Ishikawa (cell line): ENCODE measurements around the gene DIRAS2.

Experiments
- CEBPB ChIP-seq: IDR thresholded peaks from 2 replicates; pipeline ENCODE4 v1.6.1; 2012
- CREB1 ChIP-seq: IDR thresholded peaks from 2 replicates; pipeline ENCODE4 v1.6.1; 2012; ENCODE audit warnings: low read depth
- EGR1 ChIP-seq: IDR thresholded peaks from 2 replicates; pipeline ENCODE4 v1.6.1; 2012
- EP300 ChIP-seq: IDR thresholded peaks from 2 replicates; pipeline ENCODE4 v1.6.1; 2012; ENCODE audit warnings: borderline replicate concordance
- FOXM1 ChIP-seq: IDR thresholded peaks from 2 replicates; pipeline ENCODE4 v1.6.1; 2012; ENCODE audit warnings: low read depth, borderline replicate concordance
- NFIC ChIP-seq: IDR thresholded peaks from 2 replicates; pipeline ENCODE4 v1.6.1; 2012
- RAD21 ChIP-seq: IDR thresholded peaks from 2 replicates; pipeline ENCODE4 v1.6.1; 2012; ENCODE audit warnings: low read depth
- TAF1 ChIP-seq: IDR thresholded peaks from 2 replicates; pipeline ENCODE4 v1.6.1; 2012; ENCODE audit warnings: low read depth, mild to moderate bottlenecking
- TCF12 ChIP-seq: IDR thresholded peaks from 2 replicates; pipeline ENCODE4 v1.6.1; 2012; ENCODE audit warnings: low read depth
- TEAD4 ChIP-seq: IDR thresholded peaks from 2 replicates; pipeline ENCODE4 v1.6.1; 2012
- YY1 ChIP-seq: IDR thresholded peaks from 2 replicates; pipeline ENCODE4 v1.6.1; 2012; ENCODE audit warnings: low read depth
- ZBTB7A ChIP-seq: IDR thresholded peaks from 2 replicates; pipeline ENCODE4 v1.6.1; 2012; ENCODE audit warnings: low read depth
- TF ChIP-seq, protein P1 (sequence below): IDR thresholded peaks from 2 replicates; pipeline ENCODE4 v1.6.1; 2012; ENCODE audit warnings: low read depth, mild to moderate bottlenecking
- TF ChIP-seq, protein P2 (sequence below): IDR thresholded peaks from 2 replicates; pipeline ENCODE4 v1.6.1; 2012
- TF ChIP-seq, protein P3 (sequence below): IDR thresholded peaks from 2 replicates; pipeline ENCODE4 v1.6.1; 2012

DIRAS2 gene

DNA sequence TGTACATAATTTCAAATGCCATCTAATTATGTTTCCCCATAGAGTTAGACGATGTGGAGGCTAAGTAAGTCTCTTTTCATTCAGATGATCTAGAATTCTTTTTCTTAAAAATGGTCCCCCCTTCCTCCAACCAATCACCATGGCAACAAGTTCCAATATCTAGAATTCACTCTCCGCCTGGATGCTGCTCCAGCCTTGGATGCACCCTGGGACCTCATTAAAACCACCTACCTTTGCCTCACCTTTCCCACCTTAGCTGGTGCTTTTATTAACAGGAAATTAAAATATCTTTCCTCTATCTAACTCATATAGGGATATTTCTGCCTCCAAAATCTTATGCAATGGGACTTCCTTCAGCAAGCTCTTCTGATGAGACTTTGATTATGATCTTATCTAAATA, 49.0 kb downstream of the DIRAS2 start:
- TF ChIP-seq TEAD4 (no peak), RAD21 (no peak), YY1 (no peak), EP300 (no peak), CEBPB (no peak), EGR1 (no peak), TAF1 (no peak), ZBTB7A (no peak), TCF12 (no peak), NFIC (no peak), CREB1 (no peak), FOXM1 (no peak)
- TF ChIP-seq, protein P1, sequence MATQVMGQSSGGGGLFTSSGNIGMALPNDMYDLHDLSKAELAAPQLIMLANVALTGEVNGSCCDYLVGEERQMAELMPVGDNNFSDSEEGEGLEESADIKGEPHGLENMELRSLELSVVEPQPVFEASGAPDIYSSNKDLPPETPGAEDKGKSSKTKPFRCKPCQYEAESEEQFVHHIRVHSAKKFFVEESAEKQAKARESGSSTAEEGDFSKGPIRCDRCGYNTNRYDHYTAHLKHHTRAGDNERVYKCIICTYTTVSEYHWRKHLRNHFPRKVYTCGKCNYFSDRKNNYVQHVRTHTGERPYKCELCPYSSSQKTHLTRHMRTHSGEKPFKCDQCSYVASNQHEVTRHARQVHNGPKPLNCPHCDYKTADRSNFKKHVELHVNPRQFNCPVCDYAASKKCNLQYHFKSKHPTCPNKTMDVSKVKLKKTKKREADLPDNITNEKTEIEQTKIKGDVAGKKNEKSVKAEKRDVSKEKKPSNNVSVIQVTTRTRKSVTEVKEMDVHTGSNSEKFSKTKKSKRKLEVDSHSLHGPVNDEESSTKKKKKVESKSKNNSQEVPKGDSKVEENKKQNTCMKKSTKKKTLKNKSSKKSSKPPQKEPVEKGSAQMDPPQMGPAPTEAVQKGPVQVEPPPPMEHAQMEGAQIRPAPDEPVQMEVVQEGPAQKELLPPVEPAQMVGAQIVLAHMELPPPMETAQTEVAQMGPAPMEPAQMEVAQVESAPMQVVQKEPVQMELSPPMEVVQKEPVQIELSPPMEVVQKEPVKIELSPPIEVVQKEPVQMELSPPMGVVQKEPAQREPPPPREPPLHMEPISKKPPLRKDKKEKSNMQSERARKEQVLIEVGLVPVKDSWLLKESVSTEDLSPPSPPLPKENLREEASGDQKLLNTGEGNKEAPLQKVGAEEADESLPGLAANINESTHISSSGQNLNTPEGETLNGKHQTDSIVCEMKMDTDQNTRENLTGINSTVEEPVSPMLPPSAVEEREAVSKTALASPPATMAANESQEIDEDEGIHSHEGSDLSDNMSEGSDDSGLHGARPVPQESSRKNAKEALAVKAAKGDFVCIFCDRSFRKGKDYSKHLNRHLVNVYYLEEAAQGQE = no peak
- TF ChIP-seq, protein P2, sequence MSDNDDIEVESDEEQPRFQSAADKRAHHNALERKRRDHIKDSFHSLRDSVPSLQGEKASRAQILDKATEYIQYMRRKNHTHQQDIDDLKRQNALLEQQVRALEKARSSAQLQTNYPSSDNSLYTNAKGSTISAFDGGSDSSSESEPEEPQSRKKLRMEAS = no peak
- TF ChIP-seq, protein P3, sequence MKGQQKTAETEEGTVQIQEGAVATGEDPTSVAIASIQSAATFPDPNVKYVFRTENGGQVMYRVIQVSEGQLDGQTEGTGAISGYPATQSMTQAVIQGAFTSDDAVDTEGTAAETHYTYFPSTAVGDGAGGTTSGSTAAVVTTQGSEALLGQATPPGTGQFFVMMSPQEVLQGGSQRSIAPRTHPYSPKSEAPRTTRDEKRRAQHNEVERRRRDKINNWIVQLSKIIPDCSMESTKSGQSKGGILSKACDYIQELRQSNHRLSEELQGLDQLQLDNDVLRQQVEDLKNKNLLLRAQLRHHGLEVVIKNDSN = no peak

DNA sequence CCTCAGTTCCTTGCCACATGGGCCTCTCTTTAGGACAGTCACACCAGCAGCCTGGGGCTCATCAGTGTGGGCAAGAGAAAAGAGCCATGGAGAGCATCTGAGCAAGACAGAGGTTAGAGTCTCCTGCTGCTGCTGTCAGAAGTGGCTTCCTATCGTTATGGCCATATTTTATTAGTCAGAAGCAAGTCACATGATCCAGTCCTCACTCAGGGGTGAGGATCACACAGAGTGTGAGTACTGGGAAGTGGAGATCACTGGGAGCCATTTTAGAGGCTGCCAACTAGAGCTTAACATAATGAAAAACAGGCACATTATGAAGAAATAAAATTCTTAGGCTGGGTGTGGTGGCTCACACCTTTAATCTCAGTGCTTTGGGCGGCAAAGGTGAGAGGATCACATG, 62.0 kb downstream of the DIRAS2 start:
- TF ChIP-seq TEAD4 = no peak
- TF ChIP-seq, protein P3 = peak; percentile 49
- TF ChIP-seq, protein P2 = peak; percentile 38; the same call in 1 of the 2 replicates

DNA sequence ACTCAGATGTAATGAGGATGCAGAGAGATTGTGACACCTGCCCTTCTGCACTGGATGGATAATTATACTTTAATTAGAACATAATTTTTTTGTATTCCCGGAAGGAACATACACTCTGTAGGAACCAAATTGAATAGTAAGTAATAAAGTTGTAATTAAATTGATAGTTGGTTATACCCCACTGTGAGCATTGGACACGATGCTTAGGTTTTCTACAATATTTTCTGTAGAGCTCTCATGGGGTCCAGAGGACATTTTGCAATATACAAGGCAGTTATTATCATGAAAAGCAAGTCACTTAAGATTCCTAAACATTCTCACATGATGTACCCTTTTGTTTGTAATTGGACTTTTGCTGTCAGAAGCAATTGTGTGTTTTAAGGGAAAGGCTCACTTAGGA, 63.4 kb downstream of the DIRAS2 start:
- no peak for TF ChIP-seq CREB1
- TF ChIP-seq TEAD4 = no peak
- no peak for TF ChIP-seq NFIC
- no peak for TF ChIP-seq YY1

DNA sequence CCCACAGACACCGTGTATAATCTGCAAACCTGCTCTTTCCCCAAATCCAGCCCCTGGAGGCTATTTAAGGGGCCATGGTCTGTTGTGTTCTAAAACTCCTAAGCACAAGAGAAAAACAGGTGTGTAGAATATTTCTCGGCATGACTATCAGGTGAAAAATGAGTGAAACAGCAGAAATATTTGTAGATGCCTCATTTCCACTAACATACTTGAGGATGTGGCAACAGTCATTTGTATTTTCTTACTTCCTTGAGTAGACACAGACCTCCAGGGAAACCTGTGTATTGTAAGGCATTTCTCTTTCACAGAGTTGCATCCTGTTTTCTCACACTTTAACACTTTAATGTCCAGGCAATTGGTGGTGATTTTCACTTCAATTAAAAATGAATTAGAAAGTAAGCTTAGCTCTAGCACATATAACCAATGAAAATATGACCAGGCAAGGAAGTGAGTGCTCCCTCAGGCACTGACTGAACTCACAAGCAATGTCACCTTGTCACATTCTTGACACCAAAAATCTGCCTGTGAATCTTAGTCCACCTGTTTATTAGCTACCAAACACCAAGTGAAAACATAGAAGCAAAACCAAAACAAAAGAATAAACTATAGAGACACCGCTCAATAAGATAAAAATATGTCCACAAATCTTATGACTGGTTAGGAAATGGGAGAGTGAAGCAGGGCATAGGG, 64.4 kb downstream of the DIRAS2 start:
- TF ChIP-seq EGR1 = no peak
- TF ChIP-seq RAD21 = no peak
- no peak for TF ChIP-seq CEBPB
- TF ChIP-seq TEAD4 = no peak
- TF ChIP-seq CREB1 = no peak
- TF ChIP-seq, protein P2 = no peak
- no peak for TF ChIP-seq FOXM1
- no peak for TF ChIP-seq TCF12
- no peak for TF ChIP-seq ZBTB7A
- no peak for TF ChIP-seq EP300
- TF ChIP-seq, protein P3 = no peak
- no peak for TF ChIP-seq TAF1
- no peak for TF ChIP-seq NFIC
- TF ChIP-seq, protein P1 = no peak
- no peak for TF ChIP-seq YY1

DNA sequence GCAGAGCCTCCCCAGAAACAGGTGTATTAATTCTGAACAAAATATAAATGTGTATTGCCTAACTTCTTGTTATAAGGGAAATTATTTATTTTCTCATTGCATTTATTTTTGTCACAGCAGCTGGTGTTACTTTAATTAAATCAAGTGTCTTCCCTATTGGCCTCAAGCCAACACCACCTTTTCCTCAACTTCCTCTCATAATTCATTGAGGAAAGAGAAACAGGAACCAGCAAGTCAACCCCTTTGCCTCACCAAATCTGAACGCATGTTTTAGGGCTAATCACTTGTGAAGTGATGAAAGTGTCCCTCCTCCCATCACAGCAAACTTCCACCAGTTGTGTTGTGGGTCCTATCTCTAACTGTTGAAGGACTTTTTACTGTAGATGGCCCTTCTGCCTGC, 73.1 kb downstream of the DIRAS2 start:
- peak; percentile 40 for TF ChIP-seq NFIC
- no peak for TF ChIP-seq YY1
- TF ChIP-seq EGR1 = no peak
- TF ChIP-seq TAF1 = no peak
- no peak for TF ChIP-seq EP300
- no peak for TF ChIP-seq ZBTB7A
- TF ChIP-seq CREB1 = no peak
- no peak for TF ChIP-seq TCF12

DNA sequence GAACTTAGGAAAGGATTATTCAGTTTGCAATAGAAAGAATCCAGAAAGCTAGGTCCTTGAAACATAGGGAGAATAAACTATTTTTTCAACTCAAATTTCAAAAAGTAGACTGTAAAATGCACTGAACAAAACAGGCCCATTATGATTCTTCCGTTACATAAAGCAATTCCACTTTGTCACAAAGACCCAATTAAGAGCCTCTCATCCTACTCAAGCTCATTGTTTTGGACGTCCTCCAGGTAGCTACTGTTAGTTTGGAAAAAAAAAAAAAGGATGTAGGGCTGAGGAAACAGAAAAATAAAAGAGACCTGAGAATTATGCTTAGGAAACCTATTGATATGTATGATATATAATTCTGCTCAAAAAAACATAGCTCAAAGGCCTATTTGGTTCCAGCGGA, 74.0 kb downstream of the DIRAS2 start:
- TF ChIP-seq TEAD4 = no peak
- TF ChIP-seq NFIC = no peak; the same call in 1 of the 2 replicates
- TF ChIP-seq FOXM1 = no peak
- TF ChIP-seq TCF12 = no peak
- TF ChIP-seq YY1 = no peak
- TF ChIP-seq, protein P1 = no peak
